ENCODE data around the gene CCL2. TPM values are rescaled to one million over a fixed set of nuclear protein-coding genes. Genes with fewer than 3 reads are reported as not detected.

Gene CCL2
- total and polyA plus RNA-seq, 2 of the 8 experiments (the other 6 are each of a cell fraction or from before 2014, with no cell fraction given): 3.0 to 3.7 TPM

GRCh38 chr17:34291721-34292348 is 36.8 kb downstream of the CCL2 start:
- Histone ChIP-seq H3K18ac (ENCODE audit: extremely low read depth, low read length) (no peak overlapping the region), H3K56ac (replicated peaks; ENCODE audit: insufficient read length, low read depth, low read length) (no peak overlapping the region), H3K9ac (replicated peaks in 1 of 4; ENCODE audit: extremely low read depth in 1 of 4, low read depth in 3 of 4, low read length in 3 of 4) (no peak overlapping the region), H4K8ac (ENCODE audit: extremely low read depth, insufficient read depth, low read length) (no peak overlapping the region), H3K79me1 (ENCODE audit: low read depth, low read length) (no peaks in the 10 kb centered on the region), H3K9me3 (ENCODE audit: insufficient read depth in 2 of 2, low read depth in 1 of 2, low read length in 1 of 2) (no peaks in the 10 kb centered on the region), H4K20me1 (replicated peaks in 1 of 2; ENCODE audit: control insufficient read depth in 1 of 2, insufficient read depth in 2 of 2, low read length in 2 of 2) (no peaks in the 10 kb centered on the region), H2BK12ac (ENCODE audit: low read depth, low read length) (no peak overlapping the region), H2BK15ac (ENCODE audit: low read length) (no peak overlapping the region), H2AFZ (ENCODE audit: low read length) (no peak overlapping the region), H4K91ac (replicated peaks; ENCODE audit: insufficient read length, low read length) (no peak overlapping the region), H3K27me3 (replicated peaks in 1 of 4; ENCODE audit: control insufficient read depth in 3 of 4, extremely low read depth in 1 of 4, insufficient read depth in 3 of 4, low read length in 3 of 4) (no peaks in the 10 kb centered on the region), H3K23me2 (ENCODE audit: low read depth, low read length) (no peaks in the 10 kb centered on the region), H4K5ac (ENCODE audit: insufficient read length, low read depth, low read length) (no peak overlapping the region), H2BK20ac (ENCODE audit: low read length) (no peak overlapping the region), H3K4me2 (ENCODE audit: insufficient read depth in 1 of 2, low read depth in 2 of 2, low read length in 2 of 2) (no peak overlapping the region), H3K4me1 (replicated peaks in 1 of 4; ENCODE audit: control insufficient read depth in 3 of 4, insufficient read depth in 4 of 4, low read length in 3 of 4) (no peaks in the 10 kb centered on the region), H3K14ac (ENCODE audit: insufficient read length) (no peak overlapping the region), H2BK5ac (ENCODE audit: low read depth, low read length) (no peak overlapping the region), H3K79me2 (ENCODE audit: control insufficient read depth in 1 of 2, insufficient read depth in 2 of 2, low read length in 2 of 2) (no peaks in the 10 kb centered on the region), H2AK5ac (ENCODE audit: low read depth, low read length) (no peak overlapping the region), H3K23ac (ENCODE audit: insufficient read length) (no peak overlapping the region), H3K4ac (replicated peaks; ENCODE audit: insufficient read length, low read depth, low read length) (no peak overlapping the region), H2BK120ac (replicated peaks; ENCODE audit: low read depth, low read length) (no peak overlapping the region), H3K4me3 (ENCODE audit: extremely low read depth in 1 of 4, insufficient read depth in 2 of 4, low read depth in 3 of 4, low read length in 4 of 4) (no peak overlapping the region), H3K27ac (ENCODE audit: low read depth, low read length) (no peak overlapping the region), H3K36me3 (ENCODE audit: control insufficient read depth in 2 of 4, insufficient read depth in 4 of 4, low read length in 3 of 4) (no peaks in the 10 kb centered on the region)
- FAIRE-seq: no peak
- no peak for DNase-seq (ENCODE audit: low read depth in 1 of 2, low spot score in 2 of 2)
- 92% methylated on average over 6 of the region's 6 CpGs; no CpG with 5 or more reads in 1 of the 2 experiments for WGBS, 2 experiments (ENCODE audit: extremely low coverage in 1 of 2, insufficient coverage in 1 of 2, insufficient read length in 1 of 2, insufficient replicate concordance in 2 of 2, low coverage in 1 of 2, low lambda C conversion rate in 2 of 2, missing lambda C conversion rate in 1 of 2)
- CTCF ChIA-PET (ENCODE audit: partially characterized antibody): interaction anchor here (1.0 to 1.7 kb wide), 3 partner anchors 12 to 70 kb away, joined by 3 to 6 read pairs (median 3); no protein-coding TSS in a partner anchor
- TF ChIP-seq USF2 (IDR thresholded peaks at IDR 0.05; ENCODE audit: low read length) (no peak), GABPA (IDR thresholded peaks at IDR 0.05; ENCODE audit: borderline replicate concordance, insufficient read depth, low read length) (no peak), POLR2AphosphoS5 (IDR thresholded peaks at IDR 0.05; ENCODE audit: low read depth, low read length) (no peak), EP300 (IDR thresholded peaks at IDR 0.05; ENCODE audit: borderline replicate concordance in 1 of 2, low read depth in 2 of 2, low read length in 2 of 2) (no peak), E2F6 (IDR thresholded peaks at IDR 0.05) (no peak), EZH2 (IDR thresholded peaks at IDR 0.05; ENCODE audit: low read depth, low read length, severe bottlenecking) (no peak), KDM5A (IDR thresholded peaks at IDR 0.05; ENCODE audit: low read length) (no peak), CREB1 (IDR thresholded peaks at IDR 0.05) (no peak), NRF1 (IDR thresholded peaks at IDR 0.05; ENCODE audit: low read depth, low read length) (no peak), CBX8 (IDR thresholded peaks at IDR 0.05; ENCODE audit: borderline replicate concordance, low read depth, low read length) (no peak), SP4 (IDR thresholded peaks at IDR 0.05; ENCODE audit: low read length) (no peak), CTBP2 (IDR thresholded peaks at IDR 0.05; ENCODE audit: borderline replicate concordance, insufficient read depth, insufficient read length, low read length) (no peak)
- POLR2A ChIA-PET (ENCODE audit: partially characterized antibody): no interaction called here
